Measurements from ENCODE around the gene LPCAT2.

Gene LPCAT2

DNA sequence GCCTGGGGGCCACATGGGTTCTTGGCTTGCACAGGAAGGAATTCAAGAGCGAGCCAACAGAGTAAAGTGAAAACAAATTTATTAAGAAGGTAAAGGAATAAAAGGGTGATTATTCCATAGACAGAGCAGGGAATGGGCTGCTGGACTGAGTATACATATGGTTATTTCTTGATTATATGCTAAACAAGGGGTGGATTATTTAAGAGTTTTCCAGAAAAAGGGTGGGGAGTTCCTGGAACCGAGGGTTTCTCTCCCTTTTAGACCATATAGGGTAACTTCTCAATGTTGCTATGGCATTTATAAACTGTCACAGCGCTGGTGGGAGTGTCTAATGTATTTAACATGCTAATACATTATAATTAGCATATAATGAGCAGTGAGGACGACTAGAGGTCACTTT, 27.8 kb upstream of the LPCAT2 start:
- no peak for DNase-seq

DNA sequence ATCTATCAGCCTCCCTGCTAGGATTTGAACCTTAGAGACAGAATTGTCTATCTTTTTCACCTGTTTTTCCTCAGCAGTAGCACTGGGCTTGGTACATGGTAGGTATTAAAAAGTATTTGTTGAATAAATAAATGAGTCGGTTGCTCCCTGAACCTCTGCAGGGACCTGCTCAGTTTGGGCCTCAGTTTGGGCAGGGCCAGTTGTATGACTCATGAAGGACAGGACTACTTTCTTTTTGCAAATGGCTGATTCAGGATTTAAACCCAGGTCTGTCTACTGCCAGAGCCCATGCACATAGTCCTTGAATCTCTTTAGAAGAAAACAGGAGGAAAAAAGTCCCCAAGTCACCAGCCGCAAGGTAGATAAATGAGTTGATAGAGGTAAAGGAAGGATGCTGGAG, 26.8 kb upstream of the LPCAT2 start:
- no peak for DNase-seq

DNA sequence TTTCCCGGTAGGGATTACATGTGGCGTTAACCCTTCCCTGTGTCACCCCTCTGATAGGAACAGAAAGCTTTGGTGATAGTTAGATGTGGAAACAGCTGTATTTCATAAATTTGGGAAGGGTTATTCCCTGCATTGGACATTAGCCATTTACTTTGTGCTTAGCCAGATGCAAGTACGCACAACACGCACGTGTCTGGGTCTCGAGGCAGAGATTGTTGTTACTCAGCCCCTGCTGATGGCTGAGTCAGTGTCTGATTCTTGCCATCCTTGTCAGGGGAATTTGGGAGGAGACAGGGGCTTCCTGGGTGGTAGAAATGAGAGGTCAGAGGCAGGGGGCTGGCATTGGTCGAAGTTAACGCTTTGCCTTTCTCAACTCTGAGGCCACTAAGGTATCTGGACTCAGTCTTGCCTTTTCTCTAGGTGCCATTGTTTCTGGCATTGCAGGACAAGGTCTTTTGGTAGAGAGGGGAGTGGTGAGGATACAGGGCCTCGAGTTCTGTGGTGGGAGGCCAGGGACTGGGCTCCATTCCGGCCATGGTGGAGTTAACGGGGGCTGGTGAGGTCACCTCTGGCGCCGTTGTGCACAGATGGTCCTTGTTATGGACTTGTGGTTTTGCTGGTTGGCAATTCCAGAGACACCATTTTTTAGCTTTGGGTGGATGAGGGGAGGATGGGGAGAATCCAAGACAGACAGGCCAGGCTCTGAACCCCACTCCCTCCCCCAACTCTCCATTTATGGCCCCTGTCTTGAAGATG, 21.6 kb upstream of the LPCAT2 start:
- DNase-seq, result no peak

DNA sequence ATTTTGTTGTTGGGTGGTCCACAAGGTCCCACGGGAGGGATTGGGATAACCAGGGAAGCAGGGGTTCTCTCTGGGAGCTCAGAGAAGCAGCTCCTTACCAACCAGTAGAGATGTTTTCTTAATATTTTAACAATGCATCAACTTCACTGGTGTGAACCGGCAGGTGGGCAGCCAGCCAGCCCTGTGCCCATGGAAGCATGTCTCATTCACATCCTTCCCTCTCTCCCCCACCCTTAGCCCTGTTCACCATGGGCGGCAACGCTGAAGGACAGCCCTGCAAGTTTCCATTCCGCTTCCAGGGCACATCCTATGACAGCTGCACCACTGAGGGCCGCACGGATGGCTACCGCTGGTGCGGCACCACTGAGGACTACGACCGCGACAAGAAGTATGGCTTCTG, 20.6 kb upstream of the LPCAT2 start:
- DNase-seq, result no peak

DNA sequence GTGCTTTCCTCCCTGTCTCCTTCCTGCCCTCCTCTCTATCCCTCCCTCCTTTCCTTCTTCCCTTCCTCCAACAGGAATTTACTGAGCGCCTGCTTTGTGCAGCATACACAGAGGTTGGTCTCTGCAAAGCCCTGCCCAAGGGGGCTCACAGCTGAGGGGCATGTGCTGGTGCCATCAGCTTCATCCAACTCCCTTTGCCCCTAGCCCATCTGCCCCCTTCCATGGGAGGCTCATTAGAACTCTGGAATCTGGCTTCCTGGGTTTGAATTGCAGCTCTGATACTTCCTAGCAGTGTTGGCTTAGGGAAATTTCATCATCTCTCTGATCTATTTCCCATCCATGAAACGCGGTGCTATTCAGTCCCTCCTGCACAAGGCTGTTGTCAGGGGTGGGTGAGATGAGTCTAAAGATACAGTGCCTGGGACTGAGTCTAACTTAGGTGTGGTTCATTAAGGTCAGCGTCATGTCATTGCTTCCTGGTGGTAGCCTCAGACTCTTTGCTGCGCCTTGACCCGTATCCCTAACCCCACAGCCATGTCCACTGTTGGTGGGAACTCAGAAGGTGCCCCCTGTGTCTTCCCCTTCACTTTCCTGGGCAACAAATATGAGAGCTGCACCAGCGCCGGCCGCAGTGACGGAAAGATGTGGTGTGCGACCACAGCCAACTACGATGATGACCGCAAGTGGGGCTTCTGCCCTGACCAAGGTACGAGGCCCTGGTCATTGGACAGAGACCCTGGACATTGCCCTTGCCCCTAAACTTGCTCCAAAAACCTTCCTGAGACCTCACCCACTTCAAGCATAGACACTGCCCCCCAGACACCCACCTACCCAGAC, 19.5 kb upstream of the LPCAT2 start:
- no peak for DNase-seq

GRCh38 chr16:55489956-55490265, 19.0 kb upstream of the LPCAT2 start:
- no peak for DNase-seq

- no peak for DNase-seq
These were observed 18.6 kb upstream of the LPCAT2 start for GRCh38 chr16:55490301-55490700.

GRCh38 chr16:55491691-55492090, 17.2 kb upstream of the LPCAT2 start:
- DNase-seq, result no peak

GRCh38 chr16:55492756-55493380, 16.0 kb upstream of the LPCAT2 start:
- DNase-seq, result no peak

DNA sequence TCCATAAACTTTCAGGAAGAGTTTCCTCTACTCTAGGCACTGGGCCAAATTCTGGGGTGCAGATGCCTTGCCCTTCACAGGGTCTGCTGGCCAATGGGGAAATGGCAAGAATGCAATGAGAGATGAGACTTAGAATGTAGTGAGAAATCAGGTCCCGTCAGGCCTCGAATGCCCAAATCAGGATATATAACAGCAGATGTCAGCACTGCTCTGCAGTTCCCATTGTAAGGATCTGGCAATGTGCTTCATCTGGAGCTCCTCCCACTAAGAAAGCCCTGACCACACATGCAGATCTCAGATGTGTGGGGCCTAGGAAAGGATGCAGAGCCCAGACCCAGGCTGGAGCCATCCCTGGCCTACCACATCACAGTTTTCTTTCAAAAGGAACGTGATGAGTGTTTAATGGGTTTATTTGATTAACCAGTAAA, 13.9 kb upstream of the LPCAT2 start:
- DNase-seq, result no peak

GRCh38 chr16:55495616-55496289, 13.1 kb upstream of the LPCAT2 start:
- no peak for DNase-seq

GRCh38 chr16:55496509-55497145, 12.2 kb upstream of the LPCAT2 start:
- no peak for DNase-seq

DNA sequence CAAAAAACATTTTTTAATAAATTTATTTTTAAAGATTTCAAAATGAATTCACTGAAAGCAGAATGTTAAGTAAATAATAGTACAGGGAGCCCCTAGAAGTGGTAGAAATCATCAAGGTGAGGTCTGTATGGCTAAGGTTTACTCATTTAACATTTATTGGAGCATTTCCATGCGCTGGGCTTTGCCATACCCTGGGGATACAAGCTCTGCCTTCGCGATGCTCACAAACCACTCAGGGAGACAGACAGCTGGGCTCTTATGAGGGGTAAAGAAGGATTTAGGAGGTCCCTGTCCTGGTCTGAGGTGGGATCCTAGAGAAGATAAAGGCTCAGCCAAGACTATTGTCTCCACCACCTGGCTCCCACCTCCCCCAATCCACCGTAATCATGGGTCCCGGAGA, 11.3 kb upstream of the LPCAT2 start:
- DNase-seq, result no peak

GRCh38 chr16:55498101-55498500, 10.8 kb upstream of the LPCAT2 start:
- DNase-seq, result no peak

- no peak for DNase-seq
These were observed 9.6 kb upstream of the LPCAT2 start for GRCh38 chr16:55499281-55499680.

- DNase-seq, result no peak
These were observed 8.8 kb upstream of the LPCAT2 start for GRCh38 chr16:55499951-55500529.

- DNase-seq, result no peak
These were observed 8.3 kb upstream of the LPCAT2 start for GRCh38 chr16:55500530-55501011.

- DNase-seq, result no peak
These were observed 7.1 kb upstream of the LPCAT2 start for GRCh38 chr16:55501549-55502322.

- DNase-seq, result no peak
These were observed 6.0 kb upstream of the LPCAT2 start for GRCh38 chr16:55502801-55503366.

GRCh38 chr16:55503726-55504550, 4.9 kb upstream of the LPCAT2 start:
- DNase-seq, result no peak
